Fibroblast of lung (primary cell): ENCODE measurements around the gene SACM1L. TPM values are rescaled to one million over a fixed set of nuclear protein-coding genes. Genes with fewer than 3 reads are reported as not detected.

ENCODE experiments used
- DNase-seq, 2 donors: peaks; one replicate each; pipeline versions ENCODE4 v3.0.0 to v3.0.0-alpha.2; 2010; ENCODE audit warnings: low read depth in 2 of 2
- H2AFZ ChIP-seq: 2 replicates; pipeline ENCODE4 v1.5.1; 2012; ENCODE audit warnings: low read length, control low read depth, inconsistent platforms
- H3K27ac ChIP-seq: 2 replicates; pipeline ENCODE4 v1.5.1; 2011; ENCODE audit warnings: low read length, control low read depth; ENCODE audit not compliant: insufficient read depth
- H3K27me3 ChIP-seq: 2 replicates; pipeline ENCODE4 v1.5.1; 2011; ENCODE audit warnings: mild to moderate bottlenecking, low read length; ENCODE audit not compliant: control insufficient read depth, insufficient read depth
- H3K36me3 ChIP-seq: 2 replicates; pipeline ENCODE4 v1.5.1; 2011; ENCODE audit warnings: low read length; ENCODE audit not compliant: control insufficient read depth, insufficient read depth
- H3K4me1 ChIP-seq: 2 replicates; pipeline ENCODE4 v1.5.1; 2011; ENCODE audit warnings: low read length; ENCODE audit not compliant: control insufficient read depth, insufficient read depth; ENCODE audit errors: extremely low read depth
- H3K4me2 ChIP-seq: 2 replicates; pipeline ENCODE4 v1.5.1; 2011; ENCODE audit warnings: low read length, control low read depth; ENCODE audit not compliant: insufficient read depth; ENCODE audit errors: extremely low read depth
- H3K4me3 ChIP-seq, 4 experiments: fragments of 200-600 bp in 1 of 4; sonication (generic) in 1 of 4; replicated peaks in 1 of 4; 2 replicates each; pipeline ENCODE4 v1.5.1; 2011 to 2016; ENCODE audit warnings: low read length in 4 of 4, low read depth in 3 of 4, mild to moderate bottlenecking in 3 of 4, control low read depth in 2 of 4, inconsistent platforms in 1 of 4, mixed read lengths in 1 of 4; ENCODE audit not compliant: insufficient read depth in 1 of 4; ENCODE audit errors: control extremely low read depth in 1 of 4
- H3K79me2 ChIP-seq: 2 replicates; pipeline ENCODE4 v1.5.1; 2012; ENCODE audit warnings: mild to moderate bottlenecking, low read length, inconsistent platforms; ENCODE audit not compliant: control insufficient read depth, insufficient read depth
- H3K9ac ChIP-seq: 2 replicates; pipeline ENCODE4 v1.5.1; 2011; ENCODE audit warnings: mild to moderate bottlenecking, low read length, control low read depth; ENCODE audit not compliant: insufficient read depth
- H3K9me3 ChIP-seq: 2 replicates; pipeline ENCODE4 v1.5.1; 2012; ENCODE audit warnings: low read depth, low read length; ENCODE audit not compliant: control insufficient read depth, insufficient read depth
- H4K20me1 ChIP-seq: 2 replicates; pipeline ENCODE4 v1.5.1; 2011; ENCODE audit warnings: low read length; ENCODE audit not compliant: control insufficient read depth, insufficient read depth; ENCODE audit errors: extremely low read depth
- CTCF ChIP-seq, 2 donors: IDR thresholded peaks in 1 of 2; conservative IDR thresholded peaks in 1 of 2; 1 replicate in 1 of 2; 2 replicates in 1 of 2; pipeline ENCODE4 v1.5.1; 2011 to 2012; ENCODE audit warnings: low read length in 2 of 2, control low read depth in 1 of 2, inconsistent platforms in 1 of 2, low read depth in 1 of 2, mild to moderate bottlenecking in 1 of 2
- EZH2 ChIP-seq: IDR thresholded peaks from 2 replicates; pipeline ENCODE4 v1.5.1; 2012; ENCODE audit warnings: low read length, control low read depth, mild to moderate bottlenecking; ENCODE audit errors: missing control alignments
- polyA plus RNA-seq, 2 donors: library from polyadenylated mRNA; depleted of rRNA in 1 of 2; stranded (reverse) in 1 of 2; unstranded in 1 of 2; fragments of >200 nt; gene quantifications; 2 replicates each; pipeline ENCODE4 v1.2.1, GENCODE V29; 2011 to 2012; ENCODE audit warnings: missing spikeins in 1 of 2
- total RNA-seq: library from RNA; depleted of rRNA; stranded (reverse); fragments of >200 nt; gene quantifications from 2 replicates; pipeline ENCODE4 v1.2.1, GENCODE V29; 2014

SACM1L gene
- total and polyA plus RNA-seq, 2 donors (not counting 1 experiment from before 2014, with no cell fraction given): 33.3 to 41.8 TPM

- Histone ChIP-seq H3K4me2 (no peak overlapping the region), H3K27ac (peak overlapping the region; percentile 43), H3K9me3 (no peaks in the 10 kb centered on the region), H3K9ac (no peak overlapping the region), H4K20me1 (no peaks in the 10 kb centered on the region), H3K4me3 (no peak overlapping the region), H3K36me3 (peaks cover 4% of the 10 kb centered on the region), H2AFZ (no peak overlapping the region), H3K4me1 (peaks cover 42% of the 10 kb centered on the region), H3K27me3 (no peaks in the 10 kb centered on the region), H3K79me2 (peaks cover 19% of the 10 kb centered on the region)
- peak in 1 of 2 donors; percentile 43 for DNase-seq
- TF ChIP-seq CTCF (conservative IDR thresholded peaks at IDR 0.05 in 1 of 2, IDR thresholded peaks at IDR 0.05 in 1 of 2; ENCODE audit: low read depth in 1 of 2, low read length in 2 of 2): peak; percentile 30 to 51
- TF ChIP-seq EZH2: no peak
These were observed 24.1 kb upstream of the SACM1L start for GRCh38 chr3:45665101-45665572.

GRCh38 chr3:45666757-45667431, 22.3 kb upstream of the SACM1L start:
- Histone ChIP-seq H3K79me2 (peaks cover 11% of the 10 kb centered on the region), H3K4me1 (peaks cover 42% of the 10 kb centered on the region), H3K4me3 (no peak overlapping the region), H3K27me3 (no peaks in the 10 kb centered on the region), H3K9ac (no peak overlapping the region), H3K27ac (peak overlapping the region; percentile 58), H3K36me3 (peaks cover 4% of the 10 kb centered on the region), H3K9me3 (no peaks in the 10 kb centered on the region), H3K4me2 (peak overlapping the region; percentile 3), H4K20me1 (no peaks in the 10 kb centered on the region), H2AFZ (no peak overlapping the region)
- TF ChIP-seq CTCF (conservative IDR thresholded peaks at IDR 0.05 in 1 of 2, IDR thresholded peaks at IDR 0.05 in 1 of 2; ENCODE audit: low read depth in 1 of 2, low read length in 2 of 2) (no peak), EZH2 (no peak)
- DNase-seq: peak; percentile 56 to 79

- H3K4me2 ChIP-seq: no peak overlapping the region
- no peak overlapping the region for H3K4me3 ChIP-seq
- H3K27ac ChIP-seq: peak overlapping the region; percentile 58
- H3K79me2 ChIP-seq: peaks cover 9% of the 10 kb centered on the region
- H3K9me3 ChIP-seq: no peaks in the 10 kb centered on the region
- H3K36me3 ChIP-seq: peaks cover 9% of the 10 kb centered on the region
- DNase-seq: no peak
- no peak overlapping the region for H2AFZ ChIP-seq
- peaks cover 42% of the 10 kb centered on the region for H3K4me1 ChIP-seq
- TF ChIP-seq EZH2: no peak
- TF ChIP-seq CTCF (conservative IDR thresholded peaks at IDR 0.05 in 1 of 2, IDR thresholded peaks at IDR 0.05 in 1 of 2; ENCODE audit: low read depth in 1 of 2, low read length in 2 of 2): no peak
- no peak overlapping the region for H3K9ac ChIP-seq
- no peaks in the 10 kb centered on the region for H3K27me3 ChIP-seq
- no peaks in the 10 kb centered on the region for H4K20me1 ChIP-seq
These were observed 21.6 kb upstream of the SACM1L start for GRCh38 chr3:45667569-45667934.
